Activated CD8-positive, alpha-beta T cell treated with anti-CD3 and anti-CD28 coated beads for 36 hours (primary cell): ENCODE measurements around the gene NKD1. TPM values are rescaled to one million over a fixed set of nuclear protein-coding genes. Genes with fewer than 3 reads are reported as not detected.

Source experiments
- ATAC-seq: fragments of 200-7000 bp; cut with Tn5 transposase; one replicate; pipeline ENCODE4 v1.10.0; 2021; ENCODE audit warnings: mild to moderate bottlenecking, moderate library complexity
- CTCF ChIA-PET: fragments of 350-600 bp; sonication (Branson Sonifier 250); formaldehyde crosslinking; loops from one replicate; lab custom pipeline; 2021; ENCODE audit warnings: antibody characterized with exemption; lab: Charles Lee
- POLR2A ChIA-PET: fragments of 350-600 bp; sonication (Branson Sonifier 250); formaldehyde crosslinking; loops from one replicate; lab custom pipeline; 2021; ENCODE audit warnings: antibody characterized with exemption; lab: Charles Lee
- DNase-seq: peaks from one replicate; pipeline ENCODE4 v3.0.0-alpha.2; 2020
- H3K27ac Mint-ChIP-seq: one replicate; pipeline ENCODE4 v1.8.0; 2021; ENCODE audit warnings: mild to moderate bottlenecking, mixed read lengths
- H3K27me3 Mint-ChIP-seq: one replicate; pipeline ENCODE4 v1.8.0; 2021; ENCODE audit warnings: mixed read lengths
- H3K36me3 Mint-ChIP-seq: one replicate; pipeline ENCODE4 v1.8.0; 2021; ENCODE audit warnings: low read depth, mixed read lengths
- H3K4me1 Mint-ChIP-seq: one replicate; pipeline ENCODE4 v1.8.0; 2021; ENCODE audit warnings: low read depth, mixed read lengths
- H3K4me3 Mint-ChIP-seq: one replicate; pipeline ENCODE4 v1.8.0; 2021; ENCODE audit warnings: mild to moderate bottlenecking, moderate library complexity, mixed read lengths
- H3K9me3 Mint-ChIP-seq: one replicate; pipeline ENCODE4 v1.8.0; 2021; ENCODE audit warnings: mixed read lengths
- intact Hi-C: fragments of 100-400 bp; cut with micrococcal nuclease; formaldehyde crosslinking; loops from one replicate; pipeline ENCODE4 v1.10.0; 2022
- total RNA-seq, 2 experiments: library from RNA; stranded (reverse); gene quantifications; one replicate each; pipeline ENCODE4 v1.2.3, GENCODE V29; 2021
- TF ChIP-seq, protein P1 (sequence below): fragments of 200-600 bp; IDR thresholded peaks from one replicate; pipeline ENCODE4 v1.8.0; 2022; ENCODE audit warnings: antibody characterized with exemption, mild to moderate bottlenecking

NKD1 gene
- total RNA-seq, 2 experiments from 2014 or later = 1.9 to 3.6 TPM

GRCh38 chr16:50607970-50608557, 59.9 kb downstream of the NKD1 start:
- CTCF ChIA-PET = interaction anchor here (0.8 to 1.9 kb wide), 3 partner anchors 31 to 198 kb away, joined by 3 to 6 read pairs (median 3); no protein-coding TSS in a partner anchor
- no peak overlapping the region for H3K27ac Mint-ChIP-seq
- H3K27me3 Mint-ChIP-seq = no peaks in the 10 kb centered on the region
- DNase-seq (no peak), ATAC-seq (no peak)
- POLR2A ChIA-PET = no interaction called here
- H3K4me1 Mint-ChIP-seq = peaks cover 13% of the 10 kb centered on the region
- no peaks in the 10 kb centered on the region for H3K36me3 Mint-ChIP-seq
- TF ChIP-seq, protein P1, sequence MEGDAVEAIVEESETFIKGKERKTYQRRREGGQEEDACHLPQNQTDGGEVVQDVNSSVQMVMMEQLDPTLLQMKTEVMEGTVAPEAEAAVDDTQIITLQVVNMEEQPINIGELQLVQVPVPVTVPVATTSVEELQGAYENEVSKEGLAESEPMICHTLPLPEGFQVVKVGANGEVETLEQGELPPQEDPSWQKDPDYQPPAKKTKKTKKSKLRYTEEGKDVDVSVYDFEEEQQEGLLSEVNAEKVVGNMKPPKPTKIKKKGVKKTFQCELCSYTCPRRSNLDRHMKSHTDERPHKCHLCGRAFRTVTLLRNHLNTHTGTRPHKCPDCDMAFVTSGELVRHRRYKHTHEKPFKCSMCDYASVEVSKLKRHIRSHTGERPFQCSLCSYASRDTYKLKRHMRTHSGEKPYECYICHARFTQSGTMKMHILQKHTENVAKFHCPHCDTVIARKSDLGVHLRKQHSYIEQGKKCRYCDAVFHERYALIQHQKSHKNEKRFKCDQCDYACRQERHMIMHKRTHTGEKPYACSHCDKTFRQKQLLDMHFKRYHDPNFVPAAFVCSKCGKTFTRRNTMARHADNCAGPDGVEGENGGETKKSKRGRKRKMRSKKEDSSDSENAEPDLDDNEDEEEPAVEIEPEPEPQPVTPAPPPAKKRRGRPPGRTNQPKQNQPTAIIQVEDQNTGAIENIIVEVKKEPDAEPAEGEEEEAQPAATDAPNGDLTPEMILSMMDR = no peak
- intact Hi-C loops = no loop called here
- H3K9me3 Mint-ChIP-seq = no peaks in the 10 kb centered on the region
- H3K4me3 Mint-ChIP-seq = no peak overlapping the region

- H3K4me1 Mint-ChIP-seq = peaks cover 5% of the 10 kb centered on the region
- CTCF ChIA-PET = interaction anchor here (1.9 kb wide), 1 partner anchor 197 kb away, joined by 6 read pairs; no protein-coding TSS in a partner anchor
These were observed 60.9 kb downstream of the NKD1 start for GRCh38 chr16:50609049-50609448.

DNA sequence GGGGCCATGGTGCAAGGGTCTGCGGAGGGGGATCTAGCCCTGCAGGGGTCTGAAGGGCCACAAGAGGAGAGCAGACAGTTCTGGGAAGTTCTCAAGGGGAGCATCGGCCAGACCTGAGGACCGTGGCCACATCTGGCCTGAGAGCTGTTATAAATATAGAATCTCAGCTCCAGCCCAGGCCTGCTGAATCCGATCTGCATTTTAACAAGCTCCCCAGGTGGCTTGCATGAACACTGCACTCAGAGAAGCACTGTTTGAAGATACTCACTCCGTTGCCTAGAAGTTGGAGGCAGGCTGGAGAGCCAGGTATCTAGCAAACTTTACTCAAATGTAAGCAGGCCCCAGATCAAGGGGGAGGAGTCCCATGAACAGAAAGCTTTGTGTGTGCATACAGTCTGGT, 61.3 kb downstream of the NKD1 start:
- TF ChIP-seq, protein P1 = no peak
- Mint-ChIP-seq H3K4me1 (peaks cover 5% of the 10 kb centered on the region), H3K4me3 (no peak overlapping the region), H3K27ac (no peak overlapping the region), H3K9me3 (no peaks in the 10 kb centered on the region), H3K27me3 (no peaks in the 10 kb centered on the region), H3K36me3 (no peaks in the 10 kb centered on the region)
- intact Hi-C loops = no loop called here
- CTCF ChIA-PET = interaction anchor here (1.1 to 1.9 kb wide), 2 partner anchors 56 to 197 kb away, joined by 4 to 6 read pairs; no protein-coding TSS in a partner anchor
- POLR2A ChIA-PET = interaction anchor here (1.8 kb wide), 1 partner anchor 9 kb away, joined by 5 read pairs; no protein-coding TSS in a partner anchor
- ATAC-seq (no peak), DNase-seq (no peak)

More at GRCh38 chr16:50609049-50609448, 60.9 kb downstream of the NKD1 start:
- ATAC-seq (no peak), DNase-seq (no peak)
- Mint-ChIP-seq H3K36me3 (no peaks in the 10 kb centered on the region), H3K27me3 (no peaks in the 10 kb centered on the region), H3K27ac (no peak overlapping the region), H3K9me3 (no peaks in the 10 kb centered on the region), H3K4me3 (no peak overlapping the region)
- POLR2A ChIA-PET = interaction anchor here (0.6 to 1.8 kb wide), 2 partner anchors 8 to 242 kb away, joined by 3 to 5 read pairs; no protein-coding TSS in a partner anchor
- intact Hi-C loops = no loop called here
- TF ChIP-seq, protein P1 = no peak

- Mint-ChIP-seq H3K27me3 (no peaks in the 10 kb centered on the region), H3K27ac (no peak overlapping the region), H3K36me3 (no peaks in the 10 kb centered on the region), H3K9me3 (no peaks in the 10 kb centered on the region), H3K4me3 (no peak overlapping the region), H3K4me1 (peaks cover 5% of the 10 kb centered on the region)
- ATAC-seq (no peak), DNase-seq (no peak)
- ChIA-PET POLR2A (interaction anchor here (1.8 kb wide), 1 partner anchor 10 kb away, joined by 5 read pairs; no protein-coding TSS in a partner anchor), CTCF (interaction anchor here (1.1 to 1.3 kb wide), 5 partner anchors 21 to 196 kb away, joined by 3 to 8 read pairs (median 3); no protein-coding TSS in a partner anchor)
- intact Hi-C loops = no loop called here
- TF ChIP-seq, protein P1 = no peak
These were observed 62.4 kb downstream of the NKD1 start for GRCh38 chr16:50610331-50611262.
